ENCODE measurements around the gene CES2. TPM values are rescaled to one million over a fixed set of nuclear protein-coding genes. Genes with fewer than 3 reads are reported as not detected.

Gene CES2
- total and polyA plus RNA-seq, 2 of the 8 experiments (the other 6 are each of a cell fraction or from before 2014, with no cell fraction given), result 8.6 to 14.7 TPM

- TF ChIP-seq BCL11A (IDR thresholded peaks at IDR 0.05; ENCODE audit: low read depth in 2 of 2, low read length in 2 of 2), result no peak
- TF ChIP-seq KDM5A (IDR thresholded peaks at IDR 0.05; ENCODE audit: low read length), result no peak
- no peak for TF ChIP-seq ZNF274 (IDR thresholded peaks at IDR 0.05; ENCODE audit: borderline replicate concordance, extremely low read depth, low read length)
Observed at GRCh38 chr16:66946541-66946940, 11.2 kb downstream of the CES2 start (continued).

All from H1 (cell line).